Activated T-cell treated with anti-CD3 and anti-CD28 coated beads for 4 hours (primary cell): ENCODE results near the gene FSTL4.

Source experiments
- DNase-seq: peaks from one replicate; pipeline ENCODE4 v3.0.0-alpha.2; 2020

Gene FSTL4

DNA sequence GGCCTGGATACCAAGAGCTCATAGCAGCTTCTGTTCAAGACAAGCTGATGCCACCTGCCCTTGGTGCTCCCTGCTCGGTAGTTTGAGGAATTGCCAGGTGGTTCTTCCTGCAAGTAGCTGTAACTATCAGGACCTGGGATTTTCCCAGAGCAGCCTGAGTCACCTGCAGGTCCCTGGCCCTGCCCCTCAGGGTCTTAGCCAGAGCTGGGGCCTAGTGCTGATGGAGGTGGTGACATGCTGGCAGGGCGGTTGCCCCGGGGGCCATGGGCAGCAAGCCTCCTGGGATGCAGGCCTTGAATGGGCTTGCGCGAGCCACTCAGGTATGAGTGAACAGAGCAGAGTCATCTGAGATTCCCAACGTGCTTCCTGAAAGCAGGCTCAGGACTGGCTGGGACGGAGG is 298.3 kb downstream of the FSTL4 start:
- DNase-seq: no peak

DNA sequence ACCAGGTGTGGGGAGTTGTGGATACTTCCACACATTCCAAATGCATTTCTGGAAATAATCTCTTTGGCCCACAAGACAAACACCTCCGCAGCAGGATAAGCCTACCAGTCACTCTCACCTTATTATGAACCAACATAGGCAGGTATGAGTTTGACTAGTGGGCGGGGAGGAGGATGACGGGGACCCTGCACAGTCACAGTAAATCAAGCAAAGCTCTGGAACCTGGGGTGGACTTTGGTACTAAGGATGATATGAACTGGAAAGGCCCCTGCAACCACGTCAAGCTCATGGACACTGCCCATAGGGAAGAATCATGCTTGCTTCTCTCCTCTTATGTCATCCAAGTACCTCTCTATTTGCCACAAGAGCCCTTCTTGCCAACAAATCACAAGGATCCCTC is 301.2 kb downstream of the FSTL4 start:
- no peak for DNase-seq

DNA sequence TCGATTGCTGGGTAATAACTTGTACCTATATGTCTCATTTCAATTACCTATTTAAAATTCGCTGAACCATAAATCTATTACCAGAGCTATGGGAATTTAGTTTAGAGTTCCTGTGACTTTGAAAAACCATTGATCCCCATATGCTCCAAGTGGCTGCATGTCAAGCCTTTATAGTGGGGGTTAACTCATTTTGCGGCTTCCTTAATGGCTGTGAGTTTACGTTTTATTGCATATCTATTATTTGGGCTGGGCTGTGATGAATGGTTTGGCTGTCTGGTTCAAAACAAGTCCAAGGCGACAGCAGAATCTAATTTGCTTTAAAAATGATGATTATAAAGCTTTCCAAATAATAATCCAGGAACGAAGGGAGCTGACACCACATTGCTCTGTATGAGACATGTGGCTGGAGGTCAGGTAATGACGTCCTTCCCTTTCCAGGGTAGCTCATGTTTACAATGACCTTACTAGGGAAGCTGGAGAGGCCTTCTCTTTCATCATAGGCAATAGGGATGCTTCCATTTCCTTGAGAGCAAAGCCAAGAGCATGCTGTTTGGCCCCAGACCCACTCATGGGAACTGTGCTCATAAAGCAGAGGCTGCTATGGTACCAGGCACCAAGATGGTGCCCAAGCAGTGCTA is 302.2 kb downstream of the FSTL4 start:
- no peak for DNase-seq

DNA sequence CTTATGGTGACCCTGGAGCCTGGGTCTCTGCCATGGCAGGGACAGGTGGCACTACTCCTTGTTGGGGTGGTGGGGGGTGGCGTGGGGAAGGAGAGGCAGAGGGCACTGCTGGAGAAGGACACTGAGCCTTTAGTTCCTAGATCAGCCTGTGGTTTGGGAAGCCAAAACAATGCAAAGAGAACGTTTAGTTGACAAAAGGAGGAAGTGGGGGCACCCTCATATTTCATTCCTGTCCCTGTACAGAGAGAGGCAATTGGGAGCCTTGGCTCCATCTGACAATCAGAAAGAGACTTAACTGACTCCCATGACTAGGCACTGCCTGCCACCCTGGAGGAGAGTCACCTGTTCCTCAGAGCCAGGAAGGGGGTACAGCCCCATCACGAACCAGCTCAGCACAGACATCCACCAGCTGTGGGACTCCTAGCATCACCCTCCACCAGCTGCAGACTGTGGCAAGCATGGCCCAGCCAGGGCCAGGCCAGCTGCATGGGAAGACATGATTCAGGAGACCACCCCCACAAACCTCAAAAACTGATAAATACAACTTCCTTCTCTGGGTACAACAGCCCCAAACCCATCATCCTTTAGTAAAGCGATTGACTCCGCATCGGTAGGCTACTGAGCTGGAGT is 303.1 kb downstream of the FSTL4 start:
- DNase-seq: no peak

DNA sequence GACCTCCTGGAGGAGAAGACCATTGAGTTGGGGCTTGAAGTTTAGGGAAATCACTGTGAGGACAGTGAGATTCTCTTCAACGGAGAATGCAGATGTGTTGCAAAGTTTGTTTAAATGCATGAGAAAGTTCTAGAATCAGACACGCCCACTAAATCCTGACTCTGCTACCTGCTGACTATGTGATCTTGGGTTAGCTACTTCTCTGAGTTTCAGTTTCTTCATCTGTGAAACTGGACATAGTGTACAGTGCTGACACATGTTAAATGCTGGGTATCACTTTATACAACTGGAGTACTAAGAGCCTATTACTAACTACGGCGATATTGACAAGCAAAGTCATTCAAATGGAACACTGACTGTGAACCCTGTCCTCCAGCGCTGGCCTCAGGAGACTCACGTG is 305.1 kb downstream of the FSTL4 start:
- DNase-seq: no peak

DNA sequence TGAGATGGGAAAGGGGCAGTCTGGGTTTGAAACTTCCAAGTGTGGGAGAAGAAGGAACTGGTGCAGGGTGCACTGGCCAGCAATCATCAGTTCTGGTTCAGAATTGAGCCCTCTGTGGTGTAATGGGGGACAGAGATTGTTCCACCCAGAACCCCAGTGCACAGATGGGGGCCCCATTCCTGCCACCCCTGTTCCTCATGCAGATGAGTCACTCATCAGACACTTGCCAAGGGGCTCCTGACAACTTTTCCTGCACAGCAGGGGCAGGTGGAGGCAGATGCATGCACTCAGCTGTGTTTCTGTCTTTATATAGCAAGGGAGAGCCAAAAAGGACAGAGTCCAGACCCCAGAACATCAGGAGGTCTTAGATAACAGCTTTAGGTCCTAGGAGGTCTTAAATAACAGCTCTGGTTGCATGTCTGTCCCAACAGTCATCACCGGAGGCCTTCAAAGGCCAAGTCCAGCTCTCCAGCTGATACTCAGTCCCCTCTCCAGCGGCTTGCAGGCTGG is 307.6 kb downstream of the FSTL4 start:
- no peak for DNase-seq

DNA sequence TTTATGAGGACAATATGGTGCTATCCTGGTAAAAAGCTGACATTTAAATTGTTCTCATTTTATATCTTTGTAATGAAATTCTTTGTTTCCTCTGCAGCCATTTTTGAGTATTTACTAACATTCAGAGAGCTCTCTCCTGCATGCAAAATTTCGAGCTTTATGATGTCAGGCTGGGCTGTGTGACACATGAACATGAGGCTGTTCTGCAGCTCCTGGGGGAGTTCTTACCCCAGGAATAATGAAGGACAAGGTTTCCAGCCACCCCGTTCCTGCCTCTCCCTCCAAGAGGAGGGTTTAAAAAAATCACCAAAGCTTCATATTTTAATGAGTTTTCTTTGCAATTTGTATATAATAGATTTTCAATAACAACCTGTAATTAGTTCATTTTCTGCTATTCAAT is 308.2 kb downstream of the FSTL4 start:
- no peak for DNase-seq

DNA sequence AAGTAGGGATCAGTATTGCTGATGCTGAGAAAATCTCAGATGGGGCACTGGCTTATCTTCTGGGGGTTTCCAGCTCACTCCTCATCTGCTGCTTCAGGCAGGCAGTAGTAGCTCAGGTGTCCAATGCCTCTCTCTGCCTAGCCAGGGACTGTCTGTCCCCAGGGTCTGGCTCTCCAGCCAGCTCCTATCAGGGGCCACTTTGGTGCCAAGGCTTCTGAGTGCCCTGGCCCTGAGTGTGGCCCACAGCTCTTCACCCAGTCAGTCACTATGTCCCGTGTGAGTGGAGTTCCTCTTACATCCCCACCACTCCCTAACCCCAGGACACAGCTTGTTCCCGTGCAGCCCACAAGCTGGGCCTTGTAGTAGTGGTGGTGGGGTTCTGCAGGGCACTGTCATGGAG is 309.0 kb downstream of the FSTL4 start:
- DNase-seq: no peak

DNA sequence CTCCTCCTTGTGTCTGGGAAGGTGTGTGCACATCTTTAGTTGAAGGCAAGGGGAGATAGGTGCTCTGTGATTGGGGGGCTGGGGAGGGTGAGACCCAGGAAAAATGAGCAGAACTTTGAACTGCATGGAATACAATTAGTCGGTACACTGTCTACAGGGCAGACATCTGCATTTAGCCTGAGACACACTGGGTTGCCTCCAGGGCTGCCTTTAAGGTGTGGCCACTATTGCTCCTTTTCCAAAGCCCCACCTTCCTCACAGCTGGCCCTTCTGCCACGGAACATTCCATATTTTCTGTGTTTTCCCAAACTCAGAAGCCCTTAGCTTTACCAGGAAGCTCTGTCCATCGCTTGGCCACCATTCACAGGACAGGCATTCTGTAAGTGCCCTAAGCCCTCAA is 312.6 kb downstream of the FSTL4 start:
- DNase-seq: no peak

DNA sequence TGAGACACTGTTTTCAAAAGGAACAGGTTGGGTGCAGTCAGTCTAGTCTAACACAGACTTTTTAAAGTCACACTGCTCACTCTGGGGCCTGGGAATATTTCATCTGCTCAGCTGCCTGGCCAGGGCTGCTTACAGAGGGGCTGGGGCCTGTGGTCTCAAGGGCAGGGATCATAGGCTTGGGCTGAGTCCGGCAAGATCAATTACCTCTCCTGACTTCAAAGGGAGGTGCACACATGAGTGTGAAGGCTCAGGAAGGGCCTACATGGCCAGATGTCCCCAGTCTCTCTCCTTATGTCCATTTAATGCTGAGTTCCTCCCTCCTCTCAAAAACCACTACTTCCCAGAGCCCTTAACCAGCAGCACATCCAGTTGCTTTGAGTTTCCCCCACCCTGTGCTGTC is 313.3 kb downstream of the FSTL4 start:
- no peak for DNase-seq

DNA sequence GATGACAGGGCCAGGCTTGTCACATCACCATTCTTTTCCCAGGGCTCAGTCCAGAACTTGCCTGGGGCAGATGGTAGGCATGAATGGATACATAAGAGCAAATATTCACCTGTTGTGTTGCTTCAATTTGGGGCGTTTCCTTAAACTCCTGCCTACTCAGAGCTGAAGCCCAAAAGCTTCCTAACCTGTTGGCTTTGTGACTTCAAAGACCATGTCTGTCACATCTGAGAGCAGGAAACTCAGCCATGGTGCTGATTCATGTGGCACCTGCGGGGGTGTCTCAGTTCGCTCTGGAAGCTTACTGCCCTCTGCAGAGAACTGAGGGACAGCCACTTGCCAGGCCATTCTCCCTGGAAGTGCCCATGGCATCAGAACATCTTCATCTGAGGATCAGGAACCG is 313.9 kb downstream of the FSTL4 start:
- no peak for DNase-seq

DNA sequence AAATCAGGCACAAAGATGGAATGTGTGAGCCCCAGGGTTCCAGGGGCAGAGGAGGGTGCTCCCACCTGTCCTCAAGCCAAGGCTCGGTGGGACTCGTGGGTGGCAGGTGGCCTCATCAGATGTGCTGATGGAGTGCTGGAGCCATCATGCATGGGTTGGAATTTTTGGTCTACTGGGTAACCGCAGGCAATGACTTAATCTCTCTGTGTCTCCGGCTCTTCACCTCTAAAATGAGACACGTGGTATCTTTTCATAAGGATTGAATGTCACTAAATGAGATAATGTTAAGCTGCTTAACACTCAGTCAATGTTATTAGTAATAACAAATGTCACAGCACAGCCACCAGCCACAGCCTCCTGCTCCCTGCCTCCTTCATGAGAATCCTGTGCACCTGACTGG is 315.0 kb downstream of the FSTL4 start:
- no peak for DNase-seq

DNA sequence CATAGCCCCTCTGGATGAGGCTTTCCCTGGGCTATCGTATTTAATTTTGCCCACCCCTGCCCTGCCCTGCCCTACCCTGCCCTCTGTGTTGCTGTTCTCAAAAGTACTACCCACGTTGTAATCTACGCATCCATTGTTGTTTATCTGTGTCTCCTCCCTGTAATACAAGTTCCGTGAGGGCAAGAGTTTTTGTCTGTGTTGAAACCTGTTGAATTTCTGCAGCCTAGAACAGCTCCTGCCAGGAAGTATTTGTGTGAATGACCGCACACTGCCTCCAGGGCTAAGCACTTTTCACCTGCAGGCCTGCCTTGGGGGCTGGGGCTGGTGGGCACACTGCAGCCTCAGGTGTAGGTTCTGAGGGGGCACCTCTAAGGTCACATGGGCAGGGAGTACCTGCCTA is 315.7 kb downstream of the FSTL4 start:
- no peak for DNase-seq

DNA sequence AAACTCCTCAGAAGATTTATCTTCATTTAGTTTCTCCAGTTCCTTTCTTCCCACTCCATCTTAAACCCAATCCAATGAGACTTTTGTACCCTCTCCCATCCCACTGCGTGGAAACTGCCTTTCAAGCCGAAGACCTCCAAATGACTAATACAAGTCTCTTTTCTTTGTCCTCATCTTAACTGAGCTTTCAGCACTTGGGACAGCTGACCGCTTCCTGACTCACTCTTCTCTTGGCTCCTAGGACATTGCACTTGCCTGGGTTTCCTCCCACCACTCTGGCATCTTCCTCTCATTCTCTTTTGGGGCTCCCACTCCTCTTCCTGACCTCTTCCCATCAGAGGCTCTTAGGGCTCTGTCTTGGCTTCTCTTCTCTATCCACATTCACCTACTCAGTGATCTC is 316.8 kb downstream of the FSTL4 start:
- DNase-seq: no peak

DNA sequence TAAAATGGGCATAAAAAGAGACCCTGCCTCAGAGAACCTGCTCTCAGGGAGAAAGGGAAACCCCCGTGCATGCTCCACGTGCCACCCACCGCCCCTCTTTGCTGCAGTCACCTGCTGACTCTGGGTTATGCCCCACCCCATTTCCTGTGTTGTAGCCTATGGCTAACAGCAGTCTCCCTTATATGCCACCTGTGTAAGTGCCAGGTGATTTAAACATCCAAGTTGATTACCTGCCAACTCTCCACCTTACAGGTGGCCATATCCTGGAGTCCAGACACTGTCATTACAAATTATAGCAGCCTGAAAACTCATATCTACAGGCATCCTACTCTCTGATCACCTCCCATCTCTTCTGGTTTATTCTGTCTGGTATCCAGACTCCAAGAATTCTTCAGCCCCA is 318.0 kb downstream of the FSTL4 start:
- no peak for DNase-seq

DNA sequence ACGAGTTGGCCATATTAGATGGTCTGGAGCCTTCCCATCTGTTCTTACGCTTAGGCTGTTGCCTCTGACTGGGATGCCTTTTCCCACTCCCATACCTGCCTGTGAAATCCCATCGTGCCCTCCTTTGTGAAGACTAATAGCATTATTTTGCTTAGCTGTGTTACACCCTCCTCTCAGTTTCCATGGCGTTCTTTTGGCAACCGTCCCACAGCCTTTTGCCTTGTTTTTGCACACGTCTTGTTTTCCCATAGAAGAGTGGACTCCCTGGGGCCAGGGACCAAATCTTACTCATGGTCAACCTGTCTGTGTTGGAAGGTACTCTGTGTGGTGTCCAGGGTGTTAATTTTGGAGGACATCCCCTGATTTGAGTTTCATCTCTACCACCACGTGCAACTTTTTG is 318.4 kb downstream of the FSTL4 start:
- DNase-seq: no peak

DNA sequence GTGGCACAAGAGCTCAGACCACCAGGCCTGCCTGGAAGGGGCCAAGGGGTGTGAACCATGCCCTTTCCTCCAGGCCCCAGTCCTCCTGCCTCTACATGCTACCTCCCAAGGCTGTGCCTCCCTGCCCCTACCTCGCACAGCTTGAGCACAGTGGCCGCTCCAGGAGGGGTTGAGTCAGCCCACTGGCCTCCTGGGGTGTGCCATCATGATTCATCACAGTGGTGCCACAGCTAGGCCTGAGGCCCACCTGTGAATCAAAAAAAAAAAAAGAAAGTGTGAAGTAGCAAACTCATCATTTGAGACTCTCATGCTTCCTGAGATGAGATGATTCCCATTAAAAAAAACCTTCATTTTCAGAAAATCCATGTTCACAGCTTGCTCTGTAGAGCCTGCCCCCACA is 320.0 kb downstream of the FSTL4 start:
- DNase-seq: no peak

DNA sequence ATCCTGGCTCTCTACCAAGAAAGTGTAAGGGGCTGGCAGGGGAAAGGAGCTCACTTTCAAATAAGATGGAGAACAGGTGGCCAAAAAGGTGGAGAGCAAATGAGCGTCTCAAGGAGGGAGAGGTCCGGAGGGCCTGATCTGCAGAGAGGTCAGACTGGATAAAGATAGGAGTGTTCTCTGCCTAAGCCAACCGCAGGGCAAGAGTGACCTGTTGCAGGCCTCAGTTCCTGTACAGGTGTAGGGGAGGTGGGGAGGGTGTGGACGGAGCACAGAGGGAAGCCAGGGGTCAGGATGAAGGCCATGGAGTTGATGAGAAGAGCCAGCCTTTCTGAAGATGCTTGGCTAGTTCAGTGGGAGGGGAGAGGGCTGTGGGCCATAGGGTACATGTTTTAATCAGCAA is 320.8 kb downstream of the FSTL4 start:
- no peak for DNase-seq

DNA sequence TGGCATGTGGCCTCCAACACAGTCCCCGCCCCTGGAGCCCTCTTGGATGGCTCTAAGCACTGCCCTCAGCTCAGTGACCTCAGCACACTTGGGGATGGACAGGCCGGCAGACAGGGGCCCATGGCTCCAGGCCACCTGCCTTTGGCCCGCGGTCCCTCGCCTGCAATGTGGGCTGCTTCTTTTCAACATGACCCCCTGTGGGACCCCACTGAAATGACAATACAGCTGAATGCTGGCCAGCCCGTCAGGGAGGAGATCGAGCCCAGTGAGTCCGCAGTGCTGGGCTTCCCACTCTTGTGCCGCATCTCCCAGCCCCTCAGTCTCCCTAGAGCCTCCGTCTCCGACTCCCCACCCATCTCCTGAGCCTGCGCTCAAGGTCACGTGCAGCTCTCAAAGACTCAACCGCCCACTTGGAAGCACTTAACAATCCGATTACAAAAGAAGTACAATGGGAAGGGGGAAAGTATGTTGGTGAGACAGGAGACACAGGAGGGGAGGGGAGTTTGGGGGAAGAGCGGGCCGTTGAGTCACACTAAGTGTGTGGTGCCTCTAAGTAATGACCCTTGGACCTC is 321.6 kb downstream of the FSTL4 start:
- DNase-seq: no peak

DNA sequence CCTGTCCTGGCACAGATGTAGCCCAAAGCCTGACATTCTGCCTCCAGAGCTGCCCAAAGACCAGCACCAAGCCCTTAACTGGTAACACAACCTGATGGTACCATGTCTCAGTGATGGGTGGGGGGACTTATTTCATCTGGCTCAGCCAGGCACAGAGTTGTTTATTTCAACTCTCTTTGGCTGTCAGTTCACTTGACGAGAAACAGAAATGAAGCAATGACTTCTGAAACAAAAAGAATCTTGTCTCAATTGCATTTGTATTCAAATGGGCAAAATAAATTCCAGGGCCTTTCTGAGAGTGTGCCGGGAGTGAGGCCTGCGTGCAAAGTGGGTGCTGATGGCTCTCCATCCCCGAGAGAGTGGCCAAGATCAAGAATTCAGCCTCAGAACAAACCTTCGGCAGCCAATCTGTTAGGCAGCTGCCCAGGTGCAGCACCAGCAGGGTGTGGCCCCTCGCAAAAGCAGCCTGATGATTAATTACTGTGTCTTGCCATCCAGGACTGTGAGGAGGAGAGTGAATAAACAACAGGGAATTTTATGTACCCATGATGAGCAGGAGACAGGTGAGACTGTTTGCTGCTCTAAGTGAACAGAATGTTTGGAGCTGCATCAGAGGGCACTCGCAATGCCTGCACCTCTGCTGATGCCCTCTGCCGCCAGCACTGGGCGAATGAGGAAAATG is 322.5 kb downstream of the FSTL4 start:
- no peak for DNase-seq

DNA sequence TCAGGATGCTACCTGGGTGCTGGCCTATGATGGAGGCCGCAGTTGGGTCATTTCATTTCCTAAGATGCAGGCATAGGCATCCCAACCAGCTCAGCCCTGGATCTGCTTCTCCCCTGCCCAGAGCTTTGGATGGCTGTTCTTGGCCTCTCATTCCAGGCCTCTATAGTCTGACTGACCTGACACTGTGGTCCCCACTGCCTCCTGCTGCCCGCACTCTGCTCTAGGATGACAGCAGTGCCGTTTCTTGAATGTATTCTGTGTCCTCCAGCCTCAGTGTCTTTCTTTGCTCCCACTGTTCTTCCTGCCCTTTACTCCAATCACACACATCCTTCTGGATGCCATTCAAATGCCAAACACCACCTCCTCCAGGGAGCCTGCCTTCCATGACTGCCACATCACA is 324.8 kb downstream of the FSTL4 start:
- peak; percentile 5 for DNase-seq

DNA sequence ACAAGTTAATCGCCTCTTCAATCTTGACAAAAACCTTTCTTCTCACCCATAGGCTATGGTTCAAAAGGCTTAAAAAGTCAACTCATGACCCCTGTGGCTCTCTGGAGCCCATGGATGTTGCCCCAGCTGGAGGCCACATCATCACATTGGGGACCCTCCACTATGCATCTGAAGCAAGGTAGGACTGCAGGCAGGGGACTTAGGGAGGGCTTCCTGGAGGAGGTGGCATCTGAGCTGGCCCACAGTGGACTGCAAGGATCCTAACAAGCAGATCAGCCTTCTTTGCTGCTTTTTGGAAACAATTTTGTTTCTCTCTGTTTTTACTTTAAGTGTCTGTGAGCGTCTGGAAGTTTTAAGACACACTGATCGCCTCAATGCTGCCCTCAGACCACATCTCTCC is 325.9 kb downstream of the FSTL4 start:
- no peak for DNase-seq

DNA sequence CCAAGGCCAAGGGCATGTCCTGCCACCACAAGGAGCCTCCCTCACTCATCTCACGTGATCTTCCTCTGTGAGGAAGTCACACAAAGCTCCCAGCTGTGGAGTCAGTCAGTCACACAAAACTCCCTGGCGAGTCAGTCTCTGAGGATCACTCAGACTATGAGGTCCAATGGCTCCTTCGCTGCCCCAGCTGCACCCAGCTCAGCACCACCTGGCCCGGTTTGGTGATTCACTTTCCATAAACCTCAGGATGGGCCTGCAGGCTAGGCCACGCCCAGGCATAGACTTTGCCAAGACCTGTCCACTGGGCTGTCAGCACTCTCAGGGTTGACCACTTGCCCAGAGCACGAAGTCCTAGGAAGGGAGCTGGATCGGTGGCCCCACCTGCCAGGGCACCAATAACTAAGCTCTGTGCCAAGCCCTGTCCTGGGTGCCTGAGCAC is 326.7 kb downstream of the FSTL4 start:
- no peak for DNase-seq

DNA sequence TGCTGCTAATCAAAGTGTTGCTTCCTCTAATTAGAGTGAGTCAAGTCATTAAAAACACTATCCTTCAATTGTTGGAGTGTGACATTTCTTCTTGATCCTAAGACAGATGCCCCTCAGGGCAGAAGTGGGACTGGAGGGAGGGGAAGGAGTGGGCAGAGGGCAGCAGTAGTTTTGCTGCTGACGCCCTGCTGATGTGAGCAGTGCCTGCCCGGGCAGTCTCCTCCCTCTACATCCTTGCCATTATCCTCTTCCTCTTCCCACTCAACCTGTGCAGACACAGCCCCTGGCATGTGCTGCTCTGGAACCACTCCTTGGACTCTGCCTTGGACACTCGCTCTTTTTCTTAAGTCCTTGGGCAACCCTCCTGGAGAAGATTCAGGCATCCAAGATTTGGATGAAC is 328.0 kb downstream of the FSTL4 start:
- no peak for DNase-seq
